WI38 (cell line): ENCODE measurements around the gene CFAP97.
"Not testable (repeated sequence)": the region's sequence is repeated elsewhere in the genome, so short reads cannot be mapped to it uniquely, and the experiment has no call there.

Experiments
- H3K4me3 ChIP-seq: 2 replicates; pipeline ENCODE4 v1.5.1; 2011; ENCODE audit warnings: low read depth, mild to moderate bottlenecking, control low read depth, low read length
- CTCF ChIP-seq: IDR thresholded peaks from 2 replicates; pipeline ENCODE4 v1.5.1; 2012; ENCODE audit warnings: low read depth, mild to moderate bottlenecking, control low read depth, low read length

The CFAP97 gene

GRCh38 chr4:185122681-185123345 is 81.0 kb downstream of the CFAP97 start:
- H3K4me3 ChIP-seq, result no peak overlapping the region
- TF ChIP-seq CTCF, result no peak

GRCh38 chr4:185120631-185120946 is 83.2 kb downstream of the CFAP97 start:
- TF ChIP-seq CTCF, result no peak
- H3K4me3 ChIP-seq, result no peak overlapping the region

- TF ChIP-seq CTCF, result no peak
- no peak overlapping the region for H3K4me3 ChIP-seq
Observed at GRCh38 chr4:185119927-185120630, 83.7 kb downstream of the CFAP97 start.

- not testable (repeated sequence) for H3K4me3 ChIP-seq
Observed at GRCh38 chr4:185119467-185119866, 84.3 kb downstream of the CFAP97 start.

- TF ChIP-seq CTCF, result no peak
- no peak overlapping the region for H3K4me3 ChIP-seq
Observed at GRCh38 chr4:185118876-185119275, 84.9 kb downstream of the CFAP97 start.

- H3K4me3 ChIP-seq, result no peak overlapping the region
- no peak for TF ChIP-seq CTCF
Observed at GRCh38 chr4:185117300-185117934, 86.4 kb downstream of the CFAP97 start.

- no peak overlapping the region for H3K4me3 ChIP-seq
- TF ChIP-seq CTCF, result no peak
Observed at GRCh38 chr4:185115827-185116232, 88.0 kb downstream of the CFAP97 start.

- TF ChIP-seq CTCF, result no peak
- H3K4me3 ChIP-seq, result no peak overlapping the region
Observed at GRCh38 chr4:185113340-185113739, 90.5 kb downstream of the CFAP97 start.
